CD14-positive monocyte (primary cell): ENCODE measurements around the gene RASL10B. TPM values are rescaled to one million over a fixed set of nuclear protein-coding genes. Genes with fewer than 3 reads are reported as not detected.

Experiments used
- DNase-seq, 3 donors: peaks; one replicate each; pipeline ENCODE4 v3.0.0-alpha.2; 2011 to 2022
- H2AFZ ChIP-seq: 2 replicates; pipeline ENCODE4 v1.6.0; 2012; ENCODE audit warnings: mild to moderate bottlenecking, low read depth, low read length, inconsistent platforms; ENCODE audit not compliant: insufficient read depth, poor library complexity, severe bottlenecking
- H3K27ac ChIP-seq, 2 donors: 1 replicate in 1 of 2; 2 replicates in 1 of 2; pipeline ENCODE4 v1.5.1; 2012 to 2013; ENCODE audit warnings: low read length in 2 of 2, control low read depth in 1 of 2, inconsistent platforms in 1 of 2, low read depth in 1 of 2, mild to moderate bottlenecking in 1 of 2
- H3K27me3 ChIP-seq, 2 donors: one replicate each; pipeline versions ENCODE4 v1.6.0 to v1.6.1; 2011 to 2013; ENCODE audit warnings: low read length in 2 of 2; ENCODE audit not compliant: control insufficient read depth in 2 of 2, insufficient read depth in 2 of 2
- H3K36me3 ChIP-seq, 2 donors: replicated peaks in 1 of 2; 1 replicate in 1 of 2; 2 replicates in 1 of 2; pipeline versions ENCODE4 v1.5.1 to v1.6.1; 2012 to 2013; ENCODE audit warnings: low read length in 2 of 2, control low read depth in 1 of 2, inconsistent platforms in 1 of 2, mild to moderate bottlenecking in 1 of 2; ENCODE audit not compliant: insufficient read depth in 2 of 2, control insufficient read depth in 1 of 2
- H3K4me1 ChIP-seq, 2 donors: 1 replicate in 1 of 2; 2 replicates in 1 of 2; pipeline versions ENCODE4 v1.5.1 to v1.6.1; 2012 to 2013; ENCODE audit warnings: low read length in 2 of 2, control low read depth in 1 of 2, inconsistent platforms in 1 of 2, mild to moderate bottlenecking in 1 of 2, moderate library complexity in 1 of 2; ENCODE audit not compliant: insufficient read depth in 2 of 2, control insufficient read depth in 1 of 2
- H3K4me2 ChIP-seq: replicated peaks from 2 replicates; pipeline ENCODE3; 2012; ENCODE audit warnings: low read length, moderate library complexity, mild to moderate bottlenecking; ENCODE audit not compliant: poor library complexity, severe bottlenecking; ENCODE audit errors: extremely low read depth
- H3K4me3 ChIP-seq, 3 experiments: fragments of 200-600 bp in 1 of 3; sonication (generic) in 1 of 3; replicated peaks in 1 of 3; 1 replicate in 2 of 3; 2 replicates in 1 of 3; pipeline ENCODE4 v1.5.1; 2011 to 2013; ENCODE audit warnings: low read length in 3 of 3, mild to moderate bottlenecking in 3 of 3, control low read depth in 2 of 3, low read depth in 2 of 3, inconsistent platforms in 1 of 3, moderate library complexity in 1 of 3
- H3K79me2 ChIP-seq: 2 replicates; pipeline ENCODE4 v1.6.0; 2012; ENCODE audit warnings: mild to moderate bottlenecking, control low read depth, inconsistent platforms, low read length, moderate library complexity; ENCODE audit not compliant: insufficient read depth
- H3K9ac ChIP-seq: 2 replicates; pipeline ENCODE4 v1.6.0; 2017; ENCODE audit warnings: low read length, mild to moderate bottlenecking; ENCODE audit not compliant: insufficient read depth, poor library complexity, severe bottlenecking
- H3K9me3 ChIP-seq, 2 donors: replicated peaks in 1 of 2; 1 replicate in 1 of 2; 2 replicates in 1 of 2; pipeline versions ENCODE4 v1.5.1 to v1.6.1; 2012 to 2013; ENCODE audit warnings: low read length in 2 of 2, control low read depth in 1 of 2; ENCODE audit not compliant: control insufficient read depth in 1 of 2, insufficient read depth in 1 of 2
- H4K20me1 ChIP-seq: 2 replicates; pipeline ENCODE4 v1.6.0; 2012; ENCODE audit warnings: mild to moderate bottlenecking, low read length, control low read depth, moderate library complexity; ENCODE audit not compliant: insufficient read depth
- H3K27ac Mint-ChIP-seq, 7 donors: one replicate each; pipeline ENCODE4 v1.8.0; 2020; ENCODE audit warnings: mild to moderate bottlenecking in 7 of 7, mixed read lengths in 7 of 7, moderate library complexity in 6 of 7, inconsistent platforms in 2 of 7
- H3K27me3 Mint-ChIP-seq, 3 donors: one replicate each; pipeline ENCODE4 v1.8.0; 2021 to 2022; ENCODE audit warnings: low read depth in 3 of 3, mild to moderate bottlenecking in 3 of 3, mixed read lengths in 3 of 3, moderate library complexity in 3 of 3, inconsistent platforms in 1 of 3
- H3K36me3 Mint-ChIP-seq, 2 donors: one replicate each; pipeline ENCODE4 v1.8.0; 2020; ENCODE audit warnings: mixed read lengths in 2 of 2, inconsistent platforms in 1 of 2, mild to moderate bottlenecking in 1 of 2
- H3K4me1 Mint-ChIP-seq: one replicate; pipeline ENCODE4 v1.8.0; 2020; ENCODE audit warnings: mild to moderate bottlenecking, mixed read lengths
- H3K4me3 Mint-ChIP-seq, 2 donors: one replicate each; pipeline ENCODE4 v1.8.0; 2020; ENCODE audit warnings: mild to moderate bottlenecking in 2 of 2, mixed read lengths in 2 of 2, moderate library complexity in 1 of 2
- H3K9me3 Mint-ChIP-seq, 7 donors: one replicate each; pipeline ENCODE4 v1.8.0; 2020 to 2022; ENCODE audit warnings: mixed read lengths in 7 of 7, mild to moderate bottlenecking in 6 of 7, moderate library complexity in 6 of 7, inconsistent platforms in 2 of 7
- CTCF ChIP-seq: fragments of 200-600 bp; IDR thresholded peaks from one replicate; pipeline ENCODE4 v1.8.0; 2022; ENCODE audit warnings: antibody characterized with exemption, mild to moderate bottlenecking
- WGBS: methylation state at CpG from one replicate; pipeline ENCODE4 v1.1.5; 2013; ENCODE audit warnings: missing lambda C conversion rate; ENCODE audit not compliant: insufficient coverage; 5-methylcytosine and 5-hydroxymethylcytosine counted together
- intact Hi-C, 2 donors: fragments of 100-400 bp; cut with micrococcal nuclease; formaldehyde crosslinking; loops; one replicate each; pipeline versions ENCODE4 v1.15.0 to v1.15.1; 2023
- polyA plus RNA-seq, 3 donors: library from polyadenylated mRNA; depleted of rRNA in 1 of 3; unstranded in 2 of 3; stranded (reverse) in 1 of 3; fragments of 300-500 nt in 2 of 3; fragments of >200 nt in 1 of 3; fragmentation: Illumina TruSeq in 2 of 3; gene quantifications; 1 replicate in 2 of 3; 2 replicates in 1 of 3; pipeline ENCODE4 v1.2.3, GENCODE V29; 2012 to 2021

Gene RASL10B
- polyA plus RNA-seq, 3 donors = not detected

- H3K4me3 Mint-ChIP-seq = peak overlapping the region in 1 of 2 donors; percentile 67
Observed at GRCh38 chr17:35748979-35749378, 17.5 kb downstream of the RASL10B start.

More at GRCh38 chr17:35748979-35749378, 17.5 kb downstream of the RASL10B start:
- Histone ChIP-seq H3K79me2 (no peaks in the 10 kb centered on the region), H3K27ac (no peak overlapping the region), H3K4me2 (no peak overlapping the region), H3K4me3 (no peak overlapping the region), H3K9ac (no peak overlapping the region), H3K27me3 (peaks cover 7 to 40% of the 10 kb centered on the region in 2 donors), H2AFZ (no peak overlapping the region), H3K36me3 (no peaks in the 10 kb centered on the region), H3K4me1 (no peaks in the 10 kb centered on the region), H3K9me3 (peaks cover 0 to 9% of the 10 kb centered on the region in 2 donors), H4K20me1 (no peaks in the 10 kb centered on the region)
- H3K4me1 Mint-ChIP-seq = peaks cover 10% of the 10 kb centered on the region
- H3K36me3 Mint-ChIP-seq = peaks cover 0 to 2% of the 10 kb centered on the region in 2 donors
- H3K27ac Mint-ChIP-seq = no peak overlapping the region
- peaks cover 38 to 57% (median 46%) of the 10 kb centered on the region in 3 donors for H3K27me3 Mint-ChIP-seq
- peaks cover 0 to 6% (median 0%) of the 10 kb centered on the region in 7 donors for H3K9me3 Mint-ChIP-seq
- no peak for DNase-seq
- 73% methylated on average over 3 of the region's 6 CpGs for whole genome bisulfite sequencing
- intact Hi-C loops = loop anchor here (5.0 to 10.0 kb wide), 3 partner anchors 137 to 584 kb away; no protein-coding TSS in a partner anchor
- TF ChIP-seq CTCF = no peak
